HG03196 (cell line): ENCODE results near the gene PDF.

Experiments
- ATAC-seq: cut with Tn5 transposase; IDR thresholded peaks from one replicate; pipeline ENCODE4 v1.9.1; 2021; ENCODE audit not compliant: unreplicated experiment

The PDF gene

GRCh38 chr16:69340095-69340644 lies 9.8 kb upstream of the PDF start:
- no peak for ATAC-seq

- peak; percentile 87 for ATAC-seq
Observed at GRCh38 chr16:69339289-69340094, 9.1 kb upstream of the PDF start, which contains the start of the genes COG8 and NIP7. TSS of gene COG8 (minus strand) at chr16:69339564. CDS start at chr16:69339552, 12 bp downstream. TSS of gene NIP7 (plus strand) at chr16:69339772. CDS start at chr16:69339830, 58 bp downstream.

GRCh38 chr16:69338557-69339288 lies 8.3 kb upstream of the PDF start:
- no peak for ATAC-seq

- ATAC-seq: no peak
Observed at GRCh38 chr16:69334696-69335095, 4.3 kb upstream of the PDF start.

- ATAC-seq: peak; percentile 33
Observed at GRCh38 chr16:69329369-69330285, 761 bp downstream of the PDF start.

- ATAC-seq: no peak
Observed at GRCh38 chr16:69328854-69329316, 1.5 kb downstream of the PDF start.

GRCh38 chr16:69327585-69328310 lies 2.6 kb downstream of the PDF start:
- ATAC-seq: no peak

GRCh38 chr16:69326172-69326873 lies 4.1 kb downstream of the PDF start:
- ATAC-seq: no peak

GRCh38 chr16:69325784-69326171 lies 4.6 kb downstream of the PDF start:
- ATAC-seq: no peak

- ATAC-seq: no peak
Observed at GRCh38 chr16:69324585-69325253, 5.7 kb downstream of the PDF start.

GRCh38 chr16:69324013-69324531 lies 6.3 kb downstream of the PDF start:
- no peak for ATAC-seq

GRCh38 chr16:69323415-69323814 lies 7.0 kb downstream of the PDF start:
- no peak for ATAC-seq

- no peak for ATAC-seq
Observed at GRCh38 chr16:69322343-69322742, 8.0 kb downstream of the PDF start.

- no peak for ATAC-seq
Observed at GRCh38 chr16:69321080-69321479, 9.3 kb downstream of the PDF start.

GRCh38 chr16:69320740-69321073 lies 9.7 kb downstream of the PDF start:
- no peak for ATAC-seq

GRCh38 chr16:69319826-69320739 lies 10.3 kb downstream of the PDF start:
- ATAC-seq: no peak

- no peak for ATAC-seq
Observed at GRCh38 chr16:69319381-69319780, 11.0 kb downstream of the PDF start.

- no peak for ATAC-seq
Observed at GRCh38 chr16:69318911-69319289, 11.5 kb downstream of the PDF start.
